Trophoblast cell (in vitro differentiated cells and primary cell): ENCODE measurements around the gene SLC23A2.

Experiments used
- DNase-seq, 2 donors: peaks; one replicate each; pipeline ENCODE4 v3.0.0-alpha.2; 2016
- H2AFZ ChIP-seq: 2 replicates; pipeline ENCODE4 v1.6.1; 2013; ENCODE audit warnings: low read length, moderate library complexity, mild to moderate bottlenecking; ENCODE audit not compliant: insufficient read depth, poor library complexity
- H2AK5ac ChIP-seq: 2 replicates; pipeline ENCODE4 v1.6.1; 2013; ENCODE audit warnings: mild to moderate bottlenecking, low read length
- H2BK120ac ChIP-seq: 2 replicates; pipeline ENCODE4 v1.6.1; 2013; ENCODE audit warnings: low read length, mild to moderate bottlenecking, moderate library complexity; ENCODE audit not compliant: insufficient read depth, poor library complexity
- H2BK12ac ChIP-seq: 2 replicates; pipeline ENCODE4 v1.6.1; 2013; ENCODE audit warnings: mild to moderate bottlenecking, low read length, moderate library complexity
- H2BK5ac ChIP-seq: 2 replicates; pipeline ENCODE4 v1.6.1; 2013; ENCODE audit warnings: low read length, low read depth, moderate library complexity, mild to moderate bottlenecking; ENCODE audit not compliant: poor library complexity
- H3K14ac ChIP-seq: 2 replicates; pipeline ENCODE4 v1.6.1; 2013; ENCODE audit warnings: mild to moderate bottlenecking, low read length
- H3K18ac ChIP-seq: 2 replicates; pipeline ENCODE4 v1.6.1; 2013; ENCODE audit warnings: mild to moderate bottlenecking, low read length
- H3K23ac ChIP-seq: 2 replicates; pipeline ENCODE4 v1.6.1; 2013; ENCODE audit warnings: low read length
- H3K27ac ChIP-seq: 2 replicates; pipeline ENCODE4 v1.5.1; 2013; ENCODE audit warnings: low read depth, mild to moderate bottlenecking, inconsistent platforms, low read length, moderate library complexity
- H3K27me3 ChIP-seq: 2 replicates; pipeline ENCODE4 v1.6.1; 2013; ENCODE audit warnings: inconsistent platforms, mild to moderate bottlenecking, low read length, moderate library complexity; ENCODE audit not compliant: insufficient read depth
- H3K36me3 ChIP-seq, 2 experiments: 1 replicate in 1 of 2; 2 replicates in 1 of 2; pipeline ENCODE4 v1.6.1; 2013; ENCODE audit warnings: low read length in 2 of 2, mild to moderate bottlenecking in 2 of 2, moderate library complexity in 1 of 2; ENCODE audit not compliant: insufficient read depth in 2 of 2, control insufficient read depth in 1 of 2
- H3K4ac ChIP-seq: 2 replicates; pipeline ENCODE4 v1.6.1; 2013; ENCODE audit warnings: low read depth, mild to moderate bottlenecking, low read length, moderate library complexity
- H3K4me1 ChIP-seq, 2 experiments: 1 replicate in 1 of 2; 2 replicates in 1 of 2; pipeline ENCODE4 v1.6.1; 2013; ENCODE audit warnings: low read length in 2 of 2, mild to moderate bottlenecking in 2 of 2, moderate library complexity in 1 of 2; ENCODE audit not compliant: insufficient read depth in 2 of 2, control insufficient read depth in 1 of 2
- H3K4me2 ChIP-seq: 2 replicates; pipeline ENCODE4 v1.6.1; 2013; ENCODE audit warnings: inconsistent platforms, mild to moderate bottlenecking, low read length, moderate library complexity
- H3K4me3 ChIP-seq: 2 replicates; pipeline ENCODE4 v1.5.1; 2013; ENCODE audit warnings: mild to moderate bottlenecking, low read depth, low read length, inconsistent platforms
- H3K79me1 ChIP-seq: one replicate; pipeline ENCODE4 v1.6.1; 2013; ENCODE audit warnings: low read length
- H3K79me2 ChIP-seq: 2 replicates; pipeline ENCODE4 v1.6.1; 2013; ENCODE audit warnings: low read length, mild to moderate bottlenecking; ENCODE audit not compliant: control insufficient read depth, insufficient read depth, poor library complexity
- H3K9ac ChIP-seq: 2 replicates; pipeline ENCODE4 v1.6.1; 2013; ENCODE audit warnings: mild to moderate bottlenecking, low read length
- H3K9me3 ChIP-seq: 2 replicates; pipeline ENCODE4 v1.6.1; 2013; ENCODE audit warnings: low read depth, mild to moderate bottlenecking, control low read depth, inconsistent platforms, low read length; ENCODE audit not compliant: insufficient read depth
- H4K12ac ChIP-seq: 2 replicates; pipeline ENCODE4 v1.6.1; 2013; ENCODE audit warnings: low read depth, mild to moderate bottlenecking, low read length, moderate library complexity
- H4K8ac ChIP-seq: 2 replicates; pipeline ENCODE4 v1.6.1; 2013; ENCODE audit warnings: low read depth, mild to moderate bottlenecking, low read length, moderate library complexity
- H4K91ac ChIP-seq: one replicate; pipeline ENCODE4 v1.6.1; 2013; ENCODE audit warnings: low read depth, mild to moderate bottlenecking, low read length, moderate library complexity
- WGBS: extraction: QIAGEN DNeasy Blood & Tissue Kit; methylation state at CpG from one replicate; pipeline ENCODE4 v1.1.7; 2013; ENCODE audit warnings: missing lambda C conversion rate; ENCODE audit not compliant: insufficient read length, insufficient coverage; ENCODE audit errors: extremely low coverage; 5-methylcytosine and 5-hydroxymethylcytosine counted together

SLC23A2 gene

DNA sequence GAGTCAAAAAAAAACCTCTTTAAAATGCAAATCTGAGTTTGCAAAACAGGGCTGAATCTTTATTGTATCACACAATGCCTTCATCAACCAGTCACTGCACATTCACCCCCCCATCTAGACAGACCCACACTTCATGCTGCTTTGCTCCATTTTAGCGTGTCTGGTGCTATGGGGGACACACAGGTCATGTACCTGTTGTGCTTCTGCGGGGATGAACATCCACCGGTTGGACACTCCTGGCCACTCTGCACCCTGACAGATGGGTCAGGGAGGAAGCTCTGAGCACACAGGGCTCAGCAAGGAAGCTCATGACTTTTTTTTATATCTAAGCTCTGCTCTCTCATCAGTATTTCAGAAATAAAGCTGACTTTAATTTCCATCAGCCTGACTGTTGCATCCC lies 143.3 kb downstream of the SLC23A2 start:
- Histone ChIP-seq H2BK12ac (no peak overlapping the region), H3K36me3 (peaks cover 37 to 41% of the 10 kb centered on the region in 2 experiments), H3K4me2 (no peak overlapping the region), H2BK120ac (no peak overlapping the region), H2AK5ac (no peak overlapping the region), H4K8ac (no peak overlapping the region), H3K4me1 (no peaks in the 10 kb centered on the region), H2AFZ (no peak overlapping the region), H3K4me3 (no peak overlapping the region), H3K18ac (no peak overlapping the region), H3K27ac (no peak overlapping the region), H3K9me3 (no peaks in the 10 kb centered on the region), H3K79me2 (no peaks in the 10 kb centered on the region), H3K4ac (no peak overlapping the region), H3K79me1 (no peaks in the 10 kb centered on the region), H3K27me3 (no peaks in the 10 kb centered on the region), H4K12ac (no peak overlapping the region), H2BK5ac (no peak overlapping the region), H4K91ac (no peak overlapping the region), H3K14ac (no peak overlapping the region), H3K9ac (no peak overlapping the region), H3K23ac (no peak overlapping the region)
- no CpG with 5 or more reads among the region's 3 CpGs for WGBS
- no peak for DNase-seq

DNA sequence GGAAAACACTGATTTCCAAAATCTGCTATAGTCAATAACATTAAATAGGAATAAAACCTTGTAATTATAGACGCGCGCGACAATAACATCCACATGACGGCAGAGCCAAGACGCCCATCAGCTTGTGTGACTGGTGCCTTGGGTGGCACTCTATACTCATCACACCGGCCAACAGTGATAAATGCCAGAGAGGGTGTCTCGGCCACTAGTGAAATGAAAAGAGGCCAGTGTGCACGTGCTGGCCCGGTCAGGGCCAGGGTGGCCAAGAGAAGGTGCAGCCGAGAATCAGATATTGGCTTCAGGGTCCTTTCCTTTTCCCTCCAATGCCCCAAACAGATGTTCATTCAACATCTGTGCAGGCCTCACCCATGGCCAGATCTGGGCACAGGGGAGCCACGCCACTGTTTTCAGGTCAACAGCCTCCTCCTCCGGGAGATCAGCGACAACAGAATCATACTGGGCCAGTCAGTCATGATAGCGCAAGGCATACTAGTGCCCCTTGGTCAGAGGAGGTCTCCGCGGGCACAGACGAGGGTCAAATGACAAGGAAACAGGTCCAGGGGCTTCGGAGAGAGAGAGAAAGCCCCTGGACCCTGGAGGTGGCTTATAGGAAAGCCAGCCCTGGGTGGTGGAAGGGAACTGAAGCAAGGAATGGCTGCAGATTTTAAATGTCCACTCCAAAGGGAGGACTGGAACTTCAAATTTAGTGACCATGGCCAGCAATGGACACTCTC lies 145.1 kb downstream of the SLC23A2 start:
- Histone ChIP-seq H2AK5ac (no peak overlapping the region), H3K36me3 (peaks cover 28 to 31% of the 10 kb centered on the region in 2 experiments)

DNA sequence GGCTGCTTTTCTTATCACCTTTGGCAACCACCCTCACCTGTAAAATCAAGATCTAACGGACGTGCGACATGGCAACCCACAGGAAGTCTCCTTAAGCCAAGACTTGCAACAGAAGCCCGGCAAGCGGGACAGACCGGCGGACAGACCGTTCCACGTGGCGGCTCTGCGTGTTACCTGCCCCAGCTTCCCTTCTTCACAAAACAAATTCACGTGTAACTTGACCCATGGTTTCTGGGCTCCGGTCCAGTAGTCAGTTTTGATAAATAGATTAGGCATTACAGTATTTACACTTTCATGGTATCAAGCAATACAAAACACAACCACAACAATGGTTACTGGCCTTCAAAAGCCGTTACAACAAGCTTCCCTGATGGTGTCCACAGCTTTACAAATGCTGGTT lies 145.8 kb downstream of the SLC23A2 start:
- Histone ChIP-seq H3K4me1 (no peaks in the 10 kb centered on the region), H3K27ac (no peak overlapping the region), H3K23ac (no peak overlapping the region), H2BK5ac (no peak overlapping the region), H3K4me3 (no peak overlapping the region), H3K18ac (no peak overlapping the region), H3K27me3 (no peaks in the 10 kb centered on the region), H3K14ac (no peak overlapping the region), H3K79me1 (no peaks in the 10 kb centered on the region), H3K4me2 (no peak overlapping the region), H4K91ac (no peak overlapping the region), H3K9me3 (no peaks in the 10 kb centered on the region), H2BK120ac (no peak overlapping the region), H2BK12ac (no peak overlapping the region), H3K4ac (no peak overlapping the region), H3K9ac (no peak overlapping the region), H2AFZ (no peak overlapping the region), H2AK5ac (no peak overlapping the region), H4K8ac (no peak overlapping the region), H3K36me3 (peaks cover 28 to 31% of the 10 kb centered on the region in 2 experiments), H3K79me2 (no peaks in the 10 kb centered on the region), H4K12ac (no peak overlapping the region)
- DNase-seq: no peak
- WGBS: no CpG with 5 or more reads among the region's 14 CpGs

More for the DNA sequence above, 145.1 kb downstream of the SLC23A2 start:
- Histone ChIP-seq H3K4me2 (no peak overlapping the region), H4K8ac (no peak overlapping the region), H2BK12ac (no peak overlapping the region), H2BK5ac (no peak overlapping the region), H4K12ac (no peak overlapping the region), H3K9ac (no peak overlapping the region), H3K23ac (no peak overlapping the region), H4K91ac (no peak overlapping the region), H2AFZ (no peak overlapping the region), H3K27me3 (no peaks in the 10 kb centered on the region), H3K27ac (no peak overlapping the region), H2BK120ac (no peak overlapping the region), H3K18ac (no peak overlapping the region), H3K4ac (no peak overlapping the region), H3K14ac (no peak overlapping the region), H3K4me1 (no peaks in the 10 kb centered on the region), H3K9me3 (no peaks in the 10 kb centered on the region), H3K79me1 (no peaks in the 10 kb centered on the region), H3K79me2 (no peaks in the 10 kb centered on the region), H3K4me3 (no peak overlapping the region)
- WGBS: no CpG with 5 or more reads among the region's 19 CpGs
- DNase-seq: no peak

GRCh38 chr20:4855097-4855496 lies 146.2 kb downstream of the SLC23A2 start:
- no peak overlapping the region for H4K91ac ChIP-seq
- no peak overlapping the region for H3K14ac ChIP-seq
- H2BK5ac ChIP-seq: no peak overlapping the region
- no CpG with 5 or more reads among the region's 12 CpGs for WGBS
- no peak overlapping the region for H4K12ac ChIP-seq
- no peaks in the 10 kb centered on the region for H3K9me3 ChIP-seq
- no peak overlapping the region for H3K27ac ChIP-seq
- no peak overlapping the region for H3K4me2 ChIP-seq
- H3K36me3 ChIP-seq: peaks cover 28% of the 10 kb centered on the region in 2 experiments
- no peak for DNase-seq
- no peaks in the 10 kb centered on the region for H3K79me1 ChIP-seq
- no peaks in the 10 kb centered on the region for H3K4me1 ChIP-seq
- no peak overlapping the region for H3K4ac ChIP-seq
- H2AFZ ChIP-seq: no peak overlapping the region
- no peak overlapping the region for H3K4me3 ChIP-seq
- H2BK120ac ChIP-seq: no peak overlapping the region
- H2BK12ac ChIP-seq: no peak overlapping the region
- H3K79me2 ChIP-seq: no peaks in the 10 kb centered on the region
- no peak overlapping the region for H3K18ac ChIP-seq
- H3K9ac ChIP-seq: no peak overlapping the region
- H3K23ac ChIP-seq: no peak overlapping the region
- H4K8ac ChIP-seq: no peak overlapping the region
- no peaks in the 10 kb centered on the region for H3K27me3 ChIP-seq
- H2AK5ac ChIP-seq: no peak overlapping the region
